Fibroblast of villous mesenchyme (primary cell): Measurements from ENCODE around the gene SLC22A25. TPM values are rescaled to one million over a fixed set of nuclear protein-coding genes. Genes with fewer than 3 reads are reported as not detected.

ENCODE experiments used
- DNase-seq: peaks from one replicate; pipeline ENCODE4 v3.0.0-alpha.2; 2010; ENCODE audit warnings: low read depth
- H3K4me3 ChIP-seq: 2 replicates; pipeline ENCODE4 v1.5.1; 2011; ENCODE audit warnings: low read depth, mild to moderate bottlenecking, low read length
- total RNA-seq: library from RNA; depleted of rRNA; stranded (reverse); fragments of >200 nt; gene quantifications from 2 replicates; pipeline ENCODE4 v1.2.3, GENCODE V29; 2012
- TF ChIP-seq, protein P1 (sequence below): IDR thresholded peaks from 2 replicates; pipeline ENCODE4 v1.5.1; 2012; ENCODE audit warnings: low read depth, mild to moderate bottlenecking, low read length; ENCODE audit not compliant: insufficient read depth

Gene SLC22A25
- not detected in 2 replicates for total RNA-seq

- no peak for DNase-seq
- no peak within 1 kb of the TSS for H3K4me3 ChIP-seq
- TF ChIP-seq, protein P1, sequence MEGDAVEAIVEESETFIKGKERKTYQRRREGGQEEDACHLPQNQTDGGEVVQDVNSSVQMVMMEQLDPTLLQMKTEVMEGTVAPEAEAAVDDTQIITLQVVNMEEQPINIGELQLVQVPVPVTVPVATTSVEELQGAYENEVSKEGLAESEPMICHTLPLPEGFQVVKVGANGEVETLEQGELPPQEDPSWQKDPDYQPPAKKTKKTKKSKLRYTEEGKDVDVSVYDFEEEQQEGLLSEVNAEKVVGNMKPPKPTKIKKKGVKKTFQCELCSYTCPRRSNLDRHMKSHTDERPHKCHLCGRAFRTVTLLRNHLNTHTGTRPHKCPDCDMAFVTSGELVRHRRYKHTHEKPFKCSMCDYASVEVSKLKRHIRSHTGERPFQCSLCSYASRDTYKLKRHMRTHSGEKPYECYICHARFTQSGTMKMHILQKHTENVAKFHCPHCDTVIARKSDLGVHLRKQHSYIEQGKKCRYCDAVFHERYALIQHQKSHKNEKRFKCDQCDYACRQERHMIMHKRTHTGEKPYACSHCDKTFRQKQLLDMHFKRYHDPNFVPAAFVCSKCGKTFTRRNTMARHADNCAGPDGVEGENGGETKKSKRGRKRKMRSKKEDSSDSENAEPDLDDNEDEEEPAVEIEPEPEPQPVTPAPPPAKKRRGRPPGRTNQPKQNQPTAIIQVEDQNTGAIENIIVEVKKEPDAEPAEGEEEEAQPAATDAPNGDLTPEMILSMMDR: no peak
Observed at GRCh38 chr11:63243533-63243932, at the start of gene SLC22A25. TSS of gene SLC22A25 (minus strand) at chr11:63243599. CDS start at chr11:63229652, 13,947 bp downstream.

DNA sequence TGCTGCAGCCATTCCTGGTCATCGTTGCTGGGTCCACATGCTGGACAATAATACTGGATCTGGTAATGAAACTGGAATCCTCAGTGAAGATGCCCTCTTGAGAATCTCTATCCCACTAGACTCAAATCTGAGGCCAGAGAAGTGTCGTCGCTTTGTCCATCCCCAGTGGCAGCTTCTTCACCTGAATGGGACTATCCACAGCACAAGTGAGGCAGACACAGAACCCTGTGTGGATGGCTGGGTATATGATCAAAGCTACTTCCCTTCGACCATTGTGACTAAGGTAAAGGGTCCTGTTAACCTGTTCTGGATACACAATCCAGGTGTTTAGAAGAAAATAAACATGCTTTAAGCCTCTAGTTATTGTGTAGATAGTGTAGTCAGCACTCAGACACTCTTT is 46.9 kb upstream of the SLC22A25 start:
- H3K4me3 ChIP-seq: no peak overlapping the region
- no peak for DNase-seq
- TF ChIP-seq, protein P1: no peak

- no peak overlapping the region for H3K4me3 ChIP-seq
- DNase-seq: no peak
- TF ChIP-seq, protein P1: no peak
Observed at GRCh38 chr11:63289658-63290057, 46.3 kb upstream of the SLC22A25 start.

DNA sequence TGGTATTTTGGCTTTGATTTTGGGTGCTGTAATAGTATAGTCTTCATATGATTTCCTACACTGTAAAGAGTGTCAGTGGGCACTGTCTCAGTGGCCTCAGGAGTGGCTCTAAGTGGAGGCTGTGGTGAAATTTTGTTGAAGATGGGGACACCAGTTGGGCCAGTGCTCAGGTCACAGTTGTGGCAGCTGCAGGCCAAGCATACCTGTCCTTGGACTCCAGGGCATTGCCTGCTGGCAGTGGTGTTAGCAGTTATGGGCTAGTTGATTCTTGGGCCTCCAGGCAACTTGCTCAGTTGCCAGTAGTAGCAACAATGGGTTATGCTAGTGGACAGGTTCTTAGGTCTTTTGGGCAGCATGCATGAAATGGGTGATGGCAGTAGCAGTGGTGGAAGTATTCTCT is 39.2 kb upstream of the SLC22A25 start:
- H3K4me3 ChIP-seq: no peak overlapping the region
- no peak for DNase-seq
- TF ChIP-seq, protein P1: no peak

- TF ChIP-seq, protein P1: no peak
- no peak overlapping the region for H3K4me3 ChIP-seq
- DNase-seq: no peak
Observed at GRCh38 chr11:63280920-63281319, 37.5 kb upstream of the SLC22A25 start.

DNA sequence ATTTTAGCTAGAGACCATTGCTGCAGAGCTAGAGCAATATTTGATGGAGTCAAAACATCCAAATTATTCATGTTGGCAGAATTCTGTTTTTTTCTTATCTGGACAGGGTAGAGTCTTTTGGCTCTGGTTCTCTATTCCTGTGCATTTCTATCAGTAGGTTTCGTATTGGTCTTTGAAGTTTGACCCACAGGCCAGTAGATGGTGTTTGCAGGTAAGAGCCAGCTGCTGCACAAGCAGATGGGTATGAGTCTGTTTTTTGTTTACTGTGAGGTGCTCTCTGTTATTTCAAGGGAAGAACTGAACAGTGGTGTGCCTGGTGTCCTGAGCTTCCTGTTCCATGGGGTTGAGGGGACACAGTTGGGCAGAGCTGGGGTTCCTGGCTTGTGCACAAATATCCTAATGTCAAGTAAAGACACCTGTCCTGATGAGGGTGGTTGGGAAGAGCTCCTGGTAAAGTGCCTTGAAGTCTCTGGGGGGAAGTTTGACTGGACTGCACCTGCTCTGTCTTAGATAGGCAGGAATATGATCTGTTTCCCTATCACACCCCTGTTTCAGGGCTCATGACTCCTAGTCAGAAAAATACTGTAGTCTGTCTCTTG is 34.0 kb upstream of the SLC22A25 start:
- DNase-seq: no peak
- TF ChIP-seq, protein P1: no peak
- H3K4me3 ChIP-seq: no peak overlapping the region

GRCh38 chr11:63274776-63275175 is 31.4 kb upstream of the SLC22A25 start:
- TF ChIP-seq, protein P1: no peak
- no peak for DNase-seq

More at GRCh38 chr11:63274776-63275175, 31.4 kb upstream of the SLC22A25 start:
- H3K4me3 ChIP-seq: no peak overlapping the region
